HCT116 (cell line): ENCODE results near the gene CD300LB. TPM values are rescaled to one million over a fixed set of nuclear protein-coding genes. Genes with fewer than 3 reads are reported as not detected.

Experiments used
- ATAC-seq: fragments of 200-7000 bp; cut with Tn5 transposase; 2 replicates; pipeline ENCODE4 v1.9.1; 2020; ENCODE audit warnings: mild to moderate bottlenecking, moderate library complexity
- BruUV-seq: library from RNA; stranded (reverse); fragments of 400-500 nt; replicated peaks from 2 replicates; lab custom pipeline; 2021; lab: Mats Ljungman, UMichigan
- CTCF ChIA-PET: fragments of 300-600 bp; sonication (Branson Sonifier 250); formaldehyde crosslinking; loops from one replicate; lab custom pipeline; 2021; ENCODE audit warnings: antibody characterized with exemption; lab: Charles Lee
- POLR2A ChIA-PET: fragments of 300-600, 350-600 bp; sonication (Branson Sonifier 250); formaldehyde crosslinking; loops from one replicate; lab custom pipeline; 2021; ENCODE audit warnings: antibody characterized with exemption; lab: Charles Lee
- RAD21 ChIA-PET, 2 experiments: fragments of 300-600 bp; sonication (Branson Sonifier 250); formaldehyde crosslinking; loops; one replicate each; lab custom pipeline; 2023; ENCODE audit warnings: low total read pairs in 2 of 2; ENCODE audit not compliant: uncharacterized antibody in 2 of 2, unreplicated experiment in 2 of 2, low non-redundant PET in 1 of 2; lab: Charles Lee
- DNase-seq: peaks from one replicate; pipeline ENCODE4 v3.0.0-alpha.2; 2010; ENCODE audit warnings: low read depth, low spot score
- H2AFZ ChIP-seq: fragments of 200-600 bp; shearing (Covaris generic), sonication (generic); 2 replicates; pipeline ENCODE4 v1.6.1; 2017; ENCODE audit warnings: low read depth, mixed run types, mixed read lengths, antibody characterized with exemption, low read length; ENCODE audit not compliant: poor library complexity, severe bottlenecking
- H3K27ac ChIP-seq: 2 replicates; pipeline ENCODE4 v1.5.1; 2012; ENCODE audit warnings: low read depth, low read length
- H3K27me3 ChIP-seq: fragments of 200-600 bp; sonication (generic); 2 replicates; pipeline ENCODE4 v1.6.1; 2016; ENCODE audit warnings: mixed run types, low read length, mixed read lengths; ENCODE audit not compliant: insufficient read depth
- H3K36me3 ChIP-seq, 2 experiments: fragments of 200-500 bp in 1 of 2; fragments of 200-600 bp in 1 of 2; sonication (Bioruptor generic) in 1 of 2; sonication (generic) in 1 of 2; 2 replicates each; pipeline versions ENCODE4 v1.5.1 to v1.6.1; 2014 to 2016; ENCODE audit warnings: low read length in 2 of 2, inconsistent platforms in 1 of 2, mixed read lengths in 1 of 2, mixed run types in 1 of 2; ENCODE audit not compliant: insufficient read depth in 2 of 2, control insufficient read depth in 1 of 2
- H3K4me1 ChIP-seq, 2 experiments: fragments of 200-600 bp in 1 of 2; sonication (generic) in 1 of 2; 2 replicates each; pipeline versions ENCODE4 v1.5.1 to v1.6.1; 2012 to 2017; ENCODE audit warnings: low read length in 2 of 2, inconsistent platforms in 1 of 2, mild to moderate bottlenecking in 1 of 2, mixed read lengths in 1 of 2, mixed run types in 1 of 2, moderate library complexity in 1 of 2; ENCODE audit not compliant: insufficient read depth in 2 of 2, control insufficient read depth in 1 of 2
- H3K4me2 ChIP-seq: fragments of 200-600 bp; sonication (generic); 2 replicates; pipeline ENCODE4 v1.6.1; 2017; ENCODE audit warnings: mixed run types, low read length, mixed read lengths
- H3K4me3 ChIP-seq, 2 experiments: fragments of 200-600 bp in 1 of 2; sonication (generic) in 1 of 2; replicated peaks in 1 of 2; 2 replicates each; pipeline ENCODE4 v1.5.1; 2011 to 2016; ENCODE audit warnings: low read length in 2 of 2, control low read depth in 1 of 2, low read depth in 1 of 2, mild to moderate bottlenecking in 1 of 2, mixed read lengths in 1 of 2, mixed run types in 1 of 2
- H3K79me2 ChIP-seq: fragments of 200-600 bp; sonication (generic); 2 replicates; pipeline ENCODE4 v1.6.1; 2017; ENCODE audit warnings: mild to moderate bottlenecking, mixed run types, low read length, moderate library complexity, mixed read lengths; ENCODE audit not compliant: insufficient read depth
- H3K9ac ChIP-seq: fragments of 200-600 bp; sonication (generic); 2 replicates; pipeline ENCODE4 v1.6.1; 2016; ENCODE audit warnings: low read length, mixed read lengths
- H3K9me2 ChIP-seq: fragments of 200-600 bp; sonication (generic), shearing (Covaris generic); 2 replicates; pipeline ENCODE4 v1.6.1; 2017; ENCODE audit warnings: mixed run types, mild to moderate bottlenecking, moderate library complexity; ENCODE audit not compliant: insufficient read depth
- H3K9me3 ChIP-seq, 2 experiments: fragments of 200-500 bp in 1 of 2; fragments of 200-600 bp in 1 of 2; sonication (Bioruptor generic) in 1 of 2; sonication (generic) in 1 of 2; 2 replicates each; pipeline ENCODE4 v1.6.1; 2014 to 2017; ENCODE audit warnings: low read length in 2 of 2, mixed read lengths in 2 of 2, inconsistent platforms in 1 of 2, low read depth in 1 of 2, mild to moderate bottlenecking in 1 of 2, mixed run types in 1 of 2, moderate library complexity in 1 of 2; ENCODE audit not compliant: control insufficient read depth in 1 of 2, insufficient read depth in 1 of 2
- H4K20me1 ChIP-seq: fragments of 200-600 bp; sonication (generic), shearing (Covaris generic); 2 replicates; pipeline ENCODE4 v1.6.1; 2017; ENCODE audit warnings: mixed run types, mild to moderate bottlenecking, moderate library complexity; ENCODE audit not compliant: insufficient read depth
- EGR1 ChIP-seq: IDR thresholded peaks from 2 replicates; pipeline ENCODE4 v1.6.1; 2012; ENCODE audit warnings: low read depth
- EZH2 ChIP-seq: fragments of 200-600 bp; sonication (generic); IDR thresholded peaks from 2 replicates; pipeline ENCODE4 v1.6.1; 2017; ENCODE audit warnings: antibody characterized with exemption, mixed run types
- JUND ChIP-seq: IDR thresholded peaks from 2 replicates; pipeline ENCODE4 v1.6.1; 2012
- MAX ChIP-seq: IDR thresholded peaks from 2 replicates; pipeline ENCODE4 v1.6.1; 2012
- POLR2A ChIP-seq: IDR thresholded peaks from 2 replicates; pipeline ENCODE4 v1.7.0; 2011; ENCODE audit warnings: borderline replicate concordance; ENCODE audit not compliant: insufficient read depth, insufficient read length; ENCODE audit errors: extremely low read depth
- YY1 ChIP-seq: IDR thresholded peaks from 2 replicates; pipeline ENCODE4 v1.6.1; 2011; ENCODE audit warnings: low read length, low read depth, moderate library complexity, mild to moderate bottlenecking; ENCODE audit not compliant: insufficient replicate concordance; ENCODE audit errors: extremely low read depth
- intact Hi-C: fragments of 100-400 bp; cut with micrococcal nuclease; formaldehyde crosslinking; loops from 2 replicates; pipeline ENCODE4 v1.10.0; 2022
- total RNA-seq: library from RNA; stranded (reverse); gene quantifications from one replicate; pipeline ENCODE4 v1.2.1, GENCODE V29; 2021; ENCODE audit not compliant: unreplicated experiment
- TF ChIP-seq, protein P1 (sequence below): IDR thresholded peaks from 2 replicates; pipeline ENCODE4 v1.6.1; 2012; ENCODE audit warnings: low read depth

CD300LB gene
- total RNA-seq, 1 experiment from 2014 or later = not detected

DNA sequence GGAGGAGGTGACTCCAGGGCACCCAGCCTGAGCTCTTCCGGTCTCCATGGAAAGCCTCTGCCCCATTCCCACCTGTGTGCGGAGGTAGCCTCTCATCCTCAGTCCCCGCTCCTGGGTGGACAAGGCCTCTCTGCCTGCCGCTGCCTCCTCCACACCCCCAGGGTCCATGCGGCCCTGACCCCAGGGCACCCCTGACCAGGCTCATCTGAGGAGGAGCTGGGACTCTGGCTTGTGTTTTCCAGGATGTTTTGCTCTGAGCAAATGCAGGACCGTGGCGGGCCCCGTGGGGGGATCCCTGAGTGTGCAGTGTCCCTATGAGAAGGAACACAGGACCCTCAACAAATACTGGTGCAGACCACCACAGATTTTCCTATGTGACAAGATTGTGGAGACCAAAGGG, 58.0 kb downstream of the CD300LB start:
- TF ChIP-seq MAX = no peak
- TF ChIP-seq, protein P1, sequence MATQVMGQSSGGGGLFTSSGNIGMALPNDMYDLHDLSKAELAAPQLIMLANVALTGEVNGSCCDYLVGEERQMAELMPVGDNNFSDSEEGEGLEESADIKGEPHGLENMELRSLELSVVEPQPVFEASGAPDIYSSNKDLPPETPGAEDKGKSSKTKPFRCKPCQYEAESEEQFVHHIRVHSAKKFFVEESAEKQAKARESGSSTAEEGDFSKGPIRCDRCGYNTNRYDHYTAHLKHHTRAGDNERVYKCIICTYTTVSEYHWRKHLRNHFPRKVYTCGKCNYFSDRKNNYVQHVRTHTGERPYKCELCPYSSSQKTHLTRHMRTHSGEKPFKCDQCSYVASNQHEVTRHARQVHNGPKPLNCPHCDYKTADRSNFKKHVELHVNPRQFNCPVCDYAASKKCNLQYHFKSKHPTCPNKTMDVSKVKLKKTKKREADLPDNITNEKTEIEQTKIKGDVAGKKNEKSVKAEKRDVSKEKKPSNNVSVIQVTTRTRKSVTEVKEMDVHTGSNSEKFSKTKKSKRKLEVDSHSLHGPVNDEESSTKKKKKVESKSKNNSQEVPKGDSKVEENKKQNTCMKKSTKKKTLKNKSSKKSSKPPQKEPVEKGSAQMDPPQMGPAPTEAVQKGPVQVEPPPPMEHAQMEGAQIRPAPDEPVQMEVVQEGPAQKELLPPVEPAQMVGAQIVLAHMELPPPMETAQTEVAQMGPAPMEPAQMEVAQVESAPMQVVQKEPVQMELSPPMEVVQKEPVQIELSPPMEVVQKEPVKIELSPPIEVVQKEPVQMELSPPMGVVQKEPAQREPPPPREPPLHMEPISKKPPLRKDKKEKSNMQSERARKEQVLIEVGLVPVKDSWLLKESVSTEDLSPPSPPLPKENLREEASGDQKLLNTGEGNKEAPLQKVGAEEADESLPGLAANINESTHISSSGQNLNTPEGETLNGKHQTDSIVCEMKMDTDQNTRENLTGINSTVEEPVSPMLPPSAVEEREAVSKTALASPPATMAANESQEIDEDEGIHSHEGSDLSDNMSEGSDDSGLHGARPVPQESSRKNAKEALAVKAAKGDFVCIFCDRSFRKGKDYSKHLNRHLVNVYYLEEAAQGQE = no peak
- TF ChIP-seq POLR2A = no peak
- no peak for TF ChIP-seq EGR1
- TF ChIP-seq YY1 = no peak
- no peak for TF ChIP-seq JUND
- no peak for TF ChIP-seq EZH2
- POLR2A ChIA-PET = no interaction called here

More for the DNA sequence above, 58.0 kb downstream of the CD300LB start:
- Histone ChIP-seq H3K9ac (no peak overlapping the region), H3K79me2 (no peaks in the 10 kb centered on the region), H3K4me2 (no peak overlapping the region), H3K9me2 (no peaks in the 10 kb centered on the region), H3K27me3 (peaks cover 5% of the 10 kb centered on the region), H3K4me1 (no peaks in the 10 kb centered on the region), H2AFZ (no peak overlapping the region), H3K9me3 (peaks cover 4 to 12% of the 10 kb centered on the region in 2 experiments; a peak in 2 of 4 replicates), H3K36me3 (no peaks in the 10 kb centered on the region), H4K20me1 (no peaks in the 10 kb centered on the region), H3K27ac (no peak overlapping the region), H3K4me3 (no peak overlapping the region)
- no TSS peak for BruUV-seq
- no peak for ATAC-seq
- intact Hi-C loops = no loop called here
- no peak for DNase-seq
- ChIA-PET CTCF (no interaction called here), RAD21 (no interaction called here)
